CD4-positive, alpha-beta T cell (primary cell): ENCODE data around the gene IFNA4. TPM values are rescaled to one million over a fixed set of nuclear protein-coding genes. Genes with fewer than 3 reads are reported as not detected.
"Not testable (repeated sequence)": the region's sequence is repeated elsewhere in the genome, so short reads cannot be mapped to it uniquely, and the experiment has no call there.

Source experiments
- ATAC-seq: fragments of 200-7000 bp; cut with Tn5 transposase; one replicate; pipeline ENCODE4 v1.10.0; 2022; ENCODE audit warnings: mild to moderate bottlenecking; ENCODE audit not compliant: poor library complexity
- CTCF ChIA-PET: fragments of 350-600 bp; sonication (Branson Sonifier 250); formaldehyde crosslinking; loops from one replicate; lab custom pipeline; 2021; ENCODE audit warnings: antibody characterized with exemption, inconsistent platforms; lab: Charles Lee
- POLR2A ChIA-PET: fragments of 350-600 bp; sonication (Branson Sonifier 250); formaldehyde crosslinking; loops from one replicate; lab custom pipeline; 2021; ENCODE audit warnings: antibody characterized with exemption, inconsistent platforms; lab: Charles Lee
- DNase-seq, 14 experiments: peaks; one replicate each; pipeline ENCODE4 v3.0.0-alpha.2; 2013 to 2020; ENCODE audit warnings: mixed read lengths in 2 of 14
- H3K27ac ChIP-seq, 2 donors: one replicate each; pipeline versions ENCODE4 v1.5.1 to v1.7.0; 2013; ENCODE audit warnings: low read length in 2 of 2, low read depth in 1 of 2, mild to moderate bottlenecking in 1 of 2
- H3K27me3 ChIP-seq, 2 experiments: 1 replicate in 1 of 2; 2 replicates in 1 of 2; pipeline versions ENCODE4 v1.6.1 to v1.7.0; 2013; ENCODE audit warnings: low read length in 2 of 2, control low read depth in 1 of 2, mild to moderate bottlenecking in 1 of 2, moderate library complexity in 1 of 2; ENCODE audit not compliant: insufficient read depth in 2 of 2, control insufficient read depth in 1 of 2
- H3K36me3 ChIP-seq: one replicate; pipeline ENCODE4 v1.6.1; 2013; ENCODE audit warnings: low read length, control low read depth; ENCODE audit not compliant: insufficient read depth
- H3K4me1 ChIP-seq: one replicate; pipeline ENCODE4 v1.6.1; 2013; ENCODE audit warnings: low read length, control low read depth; ENCODE audit not compliant: insufficient read depth
- H3K4me3 ChIP-seq: one replicate; pipeline ENCODE4 v1.5.1; 2013; ENCODE audit warnings: mild to moderate bottlenecking, low read length, moderate library complexity
- H3K9me3 ChIP-seq, 2 experiments: 1 replicate in 1 of 2; 2 replicates in 1 of 2; pipeline versions ENCODE4 v1.6.1 to v1.7.0; 2013; ENCODE audit warnings: low read length in 2 of 2, mild to moderate bottlenecking in 2 of 2, control low read depth in 1 of 2, moderate library complexity in 1 of 2; ENCODE audit not compliant: control insufficient read depth in 1 of 2, insufficient read depth in 1 of 2
- H3K27ac Mint-ChIP-seq: one replicate; pipeline ENCODE4 v1.8.0; 2020; ENCODE audit warnings: mixed read lengths
- H3K27me3 Mint-ChIP-seq: one replicate; pipeline ENCODE4 v1.8.0; 2021; ENCODE audit warnings: mixed read lengths
- H3K36me3 Mint-ChIP-seq: one replicate; pipeline ENCODE4 v1.8.0; 2021; ENCODE audit warnings: low read depth, mixed read lengths
- H3K4me1 Mint-ChIP-seq: one replicate; pipeline ENCODE4 v1.8.0; 2021; ENCODE audit warnings: low read depth, mixed read lengths
- H3K4me3 Mint-ChIP-seq: one replicate; pipeline ENCODE4 v1.8.0; 2020; ENCODE audit warnings: mild to moderate bottlenecking, mixed read lengths
- H3K9me3 Mint-ChIP-seq: one replicate; pipeline ENCODE4 v1.8.0; 2020; ENCODE audit warnings: mixed read lengths
- CTCF ChIP-seq: fragments of 200-600 bp; IDR thresholded peaks from one replicate; pipeline ENCODE4 v1.8.0; 2022; ENCODE audit warnings: antibody characterized with exemption, mild to moderate bottlenecking
- intact Hi-C, 2 experiments: fragments of 100-400 bp; cut with DNase I in 1 of 2; cut with micrococcal nuclease in 1 of 2; formaldehyde crosslinking; loops; one replicate each; pipeline versions ENCODE4 v1.15.1 to v1.9.0; 2023 to 2025; cut with DNase I, micrococcal nuclease
- total RNA-seq, 174 experiments: library from RNA in 2 of 174; stranded (reverse) in 2 of 174; gene quantifications; one replicate each; pipeline ENCODE4 v1.2.3 and lab custom pipeline; 2021 to 2026

Gene IFNA4
- total RNA-seq, 2 experiments from 2014 or later, result not detected

- H3K36me3 ChIP-seq, result no peaks in the 10 kb centered on the region
- Mint-ChIP-seq H3K4me3 (no peak overlapping the region), H3K27ac (no peak overlapping the region), H3K27me3 (peaks cover 6% of the 10 kb centered on the region), H3K9me3 (no peaks in the 10 kb centered on the region), H3K4me1 (no peaks in the 10 kb centered on the region), H3K36me3 (no peaks in the 10 kb centered on the region)
- no peak for TF ChIP-seq CTCF
- H3K4me3 ChIP-seq, result no peak overlapping the region
- no peaks in the 10 kb centered on the region for H3K9me3 ChIP-seq
- H3K27me3 ChIP-seq, result no peaks in the 10 kb centered on the region
- ChIA-PET POLR2A (no interaction called here), CTCF (no interaction called here)
- H3K27ac ChIP-seq, result no peak overlapping the region
- DNase-seq, result no peak
- intact Hi-C loops, result no loop called here
- H3K4me1 ChIP-seq, result no peaks in the 10 kb centered on the region
- ATAC-seq, result no peak
Measured at GRCh38 chr9:21171351-21171750, 16.0 kb downstream of the IFNA4 start.

- H3K4me3 ChIP-seq, ATAC-seq, H3K27ac ChIP-seq, H3K4me3 Mint-ChIP-seq, H3K9me3 ChIP-seq, H3K27me3 Mint-ChIP-seq, H3K27ac Mint-ChIP-seq, DNase-seq, POLR2A ChIA-PET, H3K27me3 ChIP-seq, H3K4me1 ChIP-seq, H3K9me3 Mint-ChIP-seq, H3K36me3 ChIP-seq, H3K36me3 Mint-ChIP-seq: not testable (repeated sequence)
- peaks cover 19% of the 10 kb centered on the region for H3K4me1 Mint-ChIP-seq
- intact Hi-C loops, result loop anchor here in 1 of 2 experiments (2.0 kb wide), 1 partner anchor 74 kb away; the partner anchor contains the start of gene IFNA14
- CTCF ChIA-PET, result interaction anchor here (0.6 kb wide), 1 partner anchor 29 kb away, joined by 3 read pairs; no protein-coding TSS in a partner anchor
Measured at GRCh38 chr9:21166560-21166959, 20.8 kb downstream of the IFNA4 start, which contains the start of gene IFNA21. Gene IFNA21, minus strand, starts transcription at chr9:21166660. Its CDS starts 48 bp downstream, at chr9:21166612.

GRCh38 chr9:21165516-21165915 is 21.9 kb downstream of the IFNA4 start:
- no peaks in the 10 kb centered on the region for H3K36me3 Mint-ChIP-seq
- H3K4me3 Mint-ChIP-seq, result no peak overlapping the region
- intact Hi-C loops, result no loop called here
- H3K4me1 ChIP-seq, result no peaks in the 10 kb centered on the region
- H3K4me1 Mint-ChIP-seq, result peaks cover 29% of the 10 kb centered on the region
- no peak for TF ChIP-seq CTCF
- DNase-seq, result no peak
- no peak overlapping the region for H3K27ac ChIP-seq
- no peak overlapping the region for H3K27ac Mint-ChIP-seq
- H3K36me3 ChIP-seq, result no peaks in the 10 kb centered on the region
- no peak for ATAC-seq
- H3K27me3 ChIP-seq, result no peaks in the 10 kb centered on the region
- H3K9me3 Mint-ChIP-seq, result no peaks in the 10 kb centered on the region
- ChIA-PET CTCF (no interaction called here), POLR2A (no interaction called here)
- H3K4me3 ChIP-seq, result no peak overlapping the region
- H3K9me3 ChIP-seq, result no peaks in the 10 kb centered on the region
- peaks cover 6% of the 10 kb centered on the region for H3K27me3 Mint-ChIP-seq

GRCh38 chr9:21160178-21160577 is 27.2 kb downstream of the IFNA4 start:
- Histone ChIP-seq H3K4me1 (no peaks in the 10 kb centered on the region), H3K27ac (no peak overlapping the region), H3K9me3 (no peaks in the 10 kb centered on the region), H3K36me3 (no peaks in the 10 kb centered on the region), H3K27me3 (no peaks in the 10 kb centered on the region), H3K4me3 (no peak overlapping the region)
- DNase-seq (peak in 6 of 14 experiments; percentile 5 to 81 (median 38)), ATAC-seq (no peak)
- CTCF ChIA-PET, result no interaction called here
- Mint-ChIP-seq H3K27me3 (no peaks in the 10 kb centered on the region), H3K27ac (no peak overlapping the region), H3K4me1 (peaks cover 45% of the 10 kb centered on the region), H3K4me3 (peak overlapping the region; percentile 50), H3K9me3 (no peaks in the 10 kb centered on the region), H3K36me3 (no peaks in the 10 kb centered on the region)
- intact Hi-C loops, result no loop called here
- no peak for TF ChIP-seq CTCF
- POLR2A ChIA-PET, result no interaction called here
